ENCODE results near the gene WARS2.

WARS2 gene

GRCh38 chr1:119027759-119028158 lies 112.7 kb downstream of the WARS2 start:
- TF ChIP-seq CTCF (IDR thresholded peaks at IDR 0.05; ENCODE audit: low read length): no peak
- TF ChIP-seq EZH2 (IDR thresholded peaks at IDR 0.05; ENCODE audit: borderline replicate concordance, low read length): no peak
- Histone ChIP-seq H3K9ac (ENCODE audit: low read length) (no peak overlapping the region), H3K9me3 (ENCODE audit: low read length) (no peaks in the 10 kb centered on the region)

GRCh38 chr1:119026956-119027355 lies 113.5 kb downstream of the WARS2 start:
- no peak overlapping the region for H3K27ac ChIP-seq (ENCODE audit: low read depth, low read length, poor library complexity, severe bottlenecking)
- H3K79me2 ChIP-seq (ENCODE audit: insufficient read depth, low read length): no peaks in the 10 kb centered on the region
- no peaks in the 10 kb centered on the region for H3K36me3 ChIP-seq (ENCODE audit: insufficient read depth, low read length)
- no peak overlapping the region for H3K4me2 ChIP-seq (ENCODE audit: low read length)
- TF ChIP-seq EZH2 (IDR thresholded peaks at IDR 0.05; ENCODE audit: borderline replicate concordance, low read length) (no peak), CTCF (IDR thresholded peaks at IDR 0.05; ENCODE audit: low read length) (no peak)
- no peaks in the 10 kb centered on the region for H3K27me3 ChIP-seq (ENCODE audit: insufficient read depth, low read length)
- no peaks in the 10 kb centered on the region for H3K4me1 ChIP-seq (ENCODE audit: insufficient read depth, low read length, severe bottlenecking)
- H3K9me2 ChIP-seq (ENCODE audit: low read depth, low read length): no peaks in the 10 kb centered on the region
- no peak overlapping the region for H2AFZ ChIP-seq (ENCODE audit: low read length)
- H4K20me1 ChIP-seq (ENCODE audit: insufficient read depth, low read length): no peaks in the 10 kb centered on the region
- H3K9ac ChIP-seq (ENCODE audit: low read length): no peak overlapping the region
- H3K9me3 ChIP-seq (ENCODE audit: low read length): no peaks in the 10 kb centered on the region
- H3K4me3 ChIP-seq (ENCODE audit: low read depth, low read length, poor library complexity, severe bottlenecking): no peak overlapping the region
- H3F3A ChIP-seq (ENCODE audit: insufficient read depth, low read length): no peaks in the 10 kb centered on the region

More at GRCh38 chr1:119027759-119028158, 112.7 kb downstream of the WARS2 start:
- no peaks in the 10 kb centered on the region for H4K20me1 ChIP-seq (ENCODE audit: insufficient read depth, low read length)
- no peak overlapping the region for H3K4me2 ChIP-seq (ENCODE audit: low read length)
- no peak overlapping the region for H3K4me3 ChIP-seq (ENCODE audit: low read depth, low read length, poor library complexity, severe bottlenecking)
- H3K4me1 ChIP-seq (ENCODE audit: insufficient read depth, low read length, severe bottlenecking): no peaks in the 10 kb centered on the region
- no peak overlapping the region for H3K27ac ChIP-seq (ENCODE audit: low read depth, low read length, poor library complexity, severe bottlenecking)
- no peaks in the 10 kb centered on the region for H3F3A ChIP-seq (ENCODE audit: insufficient read depth, low read length)
- H3K9me2 ChIP-seq (ENCODE audit: low read depth, low read length): no peaks in the 10 kb centered on the region
- H2AFZ ChIP-seq (ENCODE audit: low read length): no peak overlapping the region
- no peaks in the 10 kb centered on the region for H3K79me2 ChIP-seq (ENCODE audit: insufficient read depth, low read length)
- H3K27me3 ChIP-seq (ENCODE audit: insufficient read depth, low read length): no peaks in the 10 kb centered on the region
- no peaks in the 10 kb centered on the region for H3K36me3 ChIP-seq (ENCODE audit: insufficient read depth, low read length)

GRCh38 chr1:119015547-119015946 lies 124.9 kb downstream of the WARS2 start:
- H3K4me2 ChIP-seq (ENCODE audit: low read length): no peak overlapping the region
- H3K36me3 ChIP-seq (ENCODE audit: insufficient read depth, low read length): no peaks in the 10 kb centered on the region
- no peak overlapping the region for H2AFZ ChIP-seq (ENCODE audit: low read length)
- H3K4me3 ChIP-seq (ENCODE audit: low read depth, low read length, poor library complexity, severe bottlenecking): no peak overlapping the region
- TF ChIP-seq EZH2 (IDR thresholded peaks at IDR 0.05; ENCODE audit: borderline replicate concordance, low read length): no peak
- no peak for TF ChIP-seq CTCF (IDR thresholded peaks at IDR 0.05; ENCODE audit: low read length)
- no peak overlapping the region for H3K27ac ChIP-seq (ENCODE audit: low read depth, low read length, poor library complexity, severe bottlenecking)
- no peaks in the 10 kb centered on the region for H3K4me1 ChIP-seq (ENCODE audit: insufficient read depth, low read length, severe bottlenecking)
- no peaks in the 10 kb centered on the region for H3K79me2 ChIP-seq (ENCODE audit: insufficient read depth, low read length)
- no peak overlapping the region for H3K9ac ChIP-seq (ENCODE audit: low read length)
- H4K20me1 ChIP-seq (ENCODE audit: insufficient read depth, low read length): no peaks in the 10 kb centered on the region
- H3K9me3 ChIP-seq (ENCODE audit: low read length): no peaks in the 10 kb centered on the region
- no peaks in the 10 kb centered on the region for H3K9me2 ChIP-seq (ENCODE audit: low read depth, low read length)
- H3F3A ChIP-seq (ENCODE audit: insufficient read depth, low read length): no peaks in the 10 kb centered on the region
- H3K27me3 ChIP-seq (ENCODE audit: insufficient read depth, low read length): no peaks in the 10 kb centered on the region

All from OCI-LY1 (cell line).